Type B pancreatic cell (in vitro differentiated cells): ENCODE results near the gene CHRD. TPM values are rescaled to one million over a fixed set of nuclear protein-coding genes. Genes with fewer than 3 reads are reported as not detected.

Experiments used
- DNase-seq: peaks from one replicate; pipeline ENCODE4 v3.0.0; 2021; ENCODE audit warnings: mixed read lengths; ENCODE audit not compliant: unreplicated experiment; ENCODE audit errors: extremely low spot score
- H3K27ac Mint-ChIP-seq: 2 replicates; pipeline ENCODE4 v1.8.0; 2021; ENCODE audit warnings: mild to moderate bottlenecking, mixed read lengths
- H3K27me3 Mint-ChIP-seq: 2 replicates; pipeline ENCODE4 v1.8.0; 2021; ENCODE audit warnings: mixed read lengths
- H3K36me3 Mint-ChIP-seq: 2 replicates; pipeline ENCODE4 v1.8.0; 2021; ENCODE audit warnings: mixed read lengths
- H3K4me1 Mint-ChIP-seq: one replicate; pipeline ENCODE4 v1.8.0; 2021; ENCODE audit warnings: mixed read lengths; ENCODE audit not compliant: unreplicated experiment
- H3K4me3 Mint-ChIP-seq: 2 replicates; pipeline ENCODE4 v1.8.0; 2021; ENCODE audit warnings: mild to moderate bottlenecking, mixed read lengths
- H3K9me3 Mint-ChIP-seq: 2 replicates; pipeline ENCODE4 v1.8.0; 2021; ENCODE audit warnings: mixed read lengths
- total RNA-seq: library from RNA; stranded (reverse); gene quantifications from 2 replicates; pipeline ENCODE4 v1.2.1, GENCODE V29; 2021; ENCODE audit warnings: low replicate concordance
- TF ChIP-seq, protein P1 (sequence below): fragments of 200-600 bp; sonication (generic); conservative IDR thresholded peaks from 2 replicates; pipeline ENCODE4 v1.5.0; 2021; ENCODE audit warnings: antibody characterized with exemption, mild to moderate bottlenecking

CHRD gene
- total RNA-seq, 1 donor from 2014 or later, result 6.4 TPM

DNA sequence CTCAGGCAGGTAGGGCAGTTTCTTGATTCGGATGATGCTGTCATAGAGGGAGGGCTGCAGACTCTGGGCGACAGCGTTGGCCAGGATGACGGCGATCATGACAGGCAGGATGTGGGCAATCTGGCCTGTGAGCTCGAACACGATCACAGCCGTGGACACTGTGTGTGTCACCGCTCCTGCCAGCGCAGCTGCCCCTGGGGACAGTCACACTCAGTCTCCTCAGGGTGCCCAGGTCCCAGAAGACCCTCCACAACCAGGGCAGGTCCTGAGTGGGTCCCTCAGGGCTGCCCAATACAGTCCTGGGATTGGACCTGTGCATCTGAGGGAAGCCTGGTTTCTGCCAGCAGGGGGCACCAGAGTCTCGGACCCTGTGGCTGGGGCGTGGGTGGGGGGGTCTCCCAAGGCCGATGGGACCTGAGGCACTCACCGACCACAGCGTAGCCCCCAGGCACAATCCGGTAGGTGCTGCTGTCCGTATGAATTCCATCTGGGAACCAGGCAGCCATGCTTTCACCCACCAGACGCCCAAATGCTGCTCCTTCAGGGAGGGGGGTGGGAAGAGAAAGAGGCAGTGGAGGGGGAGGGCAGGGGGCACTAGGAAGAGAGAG, 25.6 kb upstream of the CHRD start:
- Mint-ChIP-seq H3K4me1 (peaks cover 25% of the 10 kb centered on the region), H3K27ac (no peak overlapping the region), H3K4me3 (no peak overlapping the region), H3K36me3 (peaks cover 13% of the 10 kb centered on the region), H3K9me3 (no peaks in the 10 kb centered on the region), H3K27me3 (no peaks in the 10 kb centered on the region)
- TF ChIP-seq, protein P1, sequence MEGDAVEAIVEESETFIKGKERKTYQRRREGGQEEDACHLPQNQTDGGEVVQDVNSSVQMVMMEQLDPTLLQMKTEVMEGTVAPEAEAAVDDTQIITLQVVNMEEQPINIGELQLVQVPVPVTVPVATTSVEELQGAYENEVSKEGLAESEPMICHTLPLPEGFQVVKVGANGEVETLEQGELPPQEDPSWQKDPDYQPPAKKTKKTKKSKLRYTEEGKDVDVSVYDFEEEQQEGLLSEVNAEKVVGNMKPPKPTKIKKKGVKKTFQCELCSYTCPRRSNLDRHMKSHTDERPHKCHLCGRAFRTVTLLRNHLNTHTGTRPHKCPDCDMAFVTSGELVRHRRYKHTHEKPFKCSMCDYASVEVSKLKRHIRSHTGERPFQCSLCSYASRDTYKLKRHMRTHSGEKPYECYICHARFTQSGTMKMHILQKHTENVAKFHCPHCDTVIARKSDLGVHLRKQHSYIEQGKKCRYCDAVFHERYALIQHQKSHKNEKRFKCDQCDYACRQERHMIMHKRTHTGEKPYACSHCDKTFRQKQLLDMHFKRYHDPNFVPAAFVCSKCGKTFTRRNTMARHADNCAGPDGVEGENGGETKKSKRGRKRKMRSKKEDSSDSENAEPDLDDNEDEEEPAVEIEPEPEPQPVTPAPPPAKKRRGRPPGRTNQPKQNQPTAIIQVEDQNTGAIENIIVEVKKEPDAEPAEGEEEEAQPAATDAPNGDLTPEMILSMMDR, result peak; percentile 80
- no peak for DNase-seq

GRCh38 chr3:184354754-184355153, 25.1 kb upstream of the CHRD start:
- H3K9me3 Mint-ChIP-seq, result no peaks in the 10 kb centered on the region
- H3K36me3 Mint-ChIP-seq, result peaks cover 13% of the 10 kb centered on the region
- H3K27ac Mint-ChIP-seq, result no peak overlapping the region
- peaks cover 23% of the 10 kb centered on the region for H3K4me1 Mint-ChIP-seq
- DNase-seq, result no peak
- H3K27me3 Mint-ChIP-seq, result no peaks in the 10 kb centered on the region
- TF ChIP-seq, protein P1, result no peak
- no peak overlapping the region for H3K4me3 Mint-ChIP-seq

DNA sequence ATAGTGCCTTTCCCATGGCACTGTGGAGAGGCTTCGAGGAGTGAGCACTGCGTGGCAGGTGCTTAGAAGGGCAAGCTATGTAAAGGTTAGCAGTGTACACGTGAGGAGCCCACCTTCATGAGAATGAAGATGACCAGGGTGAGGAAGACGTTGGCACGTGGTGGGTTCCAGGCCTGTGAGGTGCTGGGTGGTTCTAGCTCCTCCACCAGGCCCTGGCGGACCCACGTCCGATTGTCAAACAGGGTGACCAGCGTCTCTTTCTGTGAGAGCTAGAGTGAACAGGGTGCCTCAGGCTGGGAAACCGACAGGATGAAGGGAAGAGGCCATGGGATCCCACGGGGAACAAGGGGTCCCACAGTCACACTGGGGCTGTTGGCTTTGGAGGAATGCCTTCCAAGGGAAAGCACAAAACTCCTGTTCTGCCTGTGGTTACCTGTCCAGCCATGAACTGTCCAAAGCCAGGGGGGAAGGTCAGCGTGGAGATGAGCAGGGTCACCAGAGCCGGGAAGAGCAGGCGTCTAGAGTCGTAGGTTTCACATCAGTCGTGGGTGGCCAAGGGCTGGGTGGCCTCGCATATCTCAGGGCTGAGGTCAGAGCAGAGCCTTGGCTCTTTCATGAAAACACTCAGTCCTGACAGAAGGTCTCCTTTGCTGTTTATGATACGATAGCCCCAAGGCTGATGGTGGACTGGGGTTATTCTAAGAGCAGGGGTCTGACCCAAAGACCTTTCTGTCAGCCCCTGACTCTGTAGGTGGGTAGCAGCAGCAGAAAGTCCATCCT, 24.4 kb upstream of the CHRD start:
- H3K27ac Mint-ChIP-seq, result peak overlapping the region; percentile 43
- peaks cover 13% of the 10 kb centered on the region for H3K36me3 Mint-ChIP-seq
- H3K4me3 Mint-ChIP-seq, result peak overlapping the region; percentile 11
- H3K27me3 Mint-ChIP-seq, result no peaks in the 10 kb centered on the region
- TF ChIP-seq, protein P1, result no peak
- H3K9me3 Mint-ChIP-seq, result no peaks in the 10 kb centered on the region
- H3K4me1 Mint-ChIP-seq, result peaks cover 25% of the 10 kb centered on the region
- no peak for DNase-seq

- Mint-ChIP-seq H3K27ac (no peak overlapping the region), H3K36me3 (peaks cover 10% of the 10 kb centered on the region), H3K9me3 (no peaks in the 10 kb centered on the region), H3K27me3 (no peaks in the 10 kb centered on the region), H3K4me3 (no peak overlapping the region), H3K4me1 (peaks cover 8% of the 10 kb centered on the region)
- DNase-seq, result no peak
- TF ChIP-seq, protein P1, result no peak
These were observed 22.4 kb upstream of the CHRD start for GRCh38 chr3:184357248-184358123.

DNA sequence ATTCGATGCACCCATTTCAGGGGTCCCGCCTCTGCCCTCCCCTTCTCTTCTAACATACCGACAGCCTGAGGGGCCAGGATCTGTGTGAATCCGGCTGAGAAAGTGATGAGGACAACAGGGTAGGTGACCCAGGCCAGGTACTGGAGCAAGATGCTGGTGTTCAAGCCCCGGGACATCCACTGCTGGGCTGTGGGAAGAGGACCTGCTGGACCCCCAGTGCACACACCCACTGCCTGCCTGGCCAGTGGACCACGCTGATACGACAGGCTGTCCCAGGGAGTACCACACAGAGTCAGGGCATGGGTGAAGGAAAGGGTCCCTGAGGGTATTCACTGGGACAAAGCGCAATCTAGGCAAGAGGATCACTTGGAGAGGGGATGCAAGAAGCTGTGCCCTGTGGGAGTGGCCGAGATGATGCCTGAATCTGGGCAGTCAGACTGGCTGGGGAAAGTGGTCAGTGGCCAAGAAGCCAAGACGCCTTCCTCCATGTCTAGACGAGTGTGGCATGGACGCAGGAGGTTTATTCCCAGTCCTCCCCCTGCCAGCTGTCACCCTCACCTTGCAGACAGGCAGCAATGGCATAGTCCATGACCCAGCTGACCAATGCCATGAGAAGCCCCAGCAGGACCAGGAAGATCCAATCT, 21.6 kb upstream of the CHRD start:
- Mint-ChIP-seq H3K27ac (no peak overlapping the region), H3K4me3 (peak overlapping the region; percentile 63), H3K36me3 (peaks cover 9% of the 10 kb centered on the region), H3K4me1 (peaks cover 7% of the 10 kb centered on the region), H3K27me3 (no peaks in the 10 kb centered on the region), H3K9me3 (no peaks in the 10 kb centered on the region)
- TF ChIP-seq, protein P1, result no peak
- DNase-seq, result no peak
